HCT116 (cell line): Measurements from ENCODE around the gene CNTNAP2.

Experiments
- CTCF ChIP-seq, 3 experiments: fragments of 200-600 bp in 1 of 3; sonication (generic) in 1 of 3; IDR thresholded peaks in 2 of 3; conservative IDR thresholded peaks in 1 of 3; 2 replicates each; pipeline ENCODE4 v1.5.1; 2012 to 2017; ENCODE audit warnings: low read depth in 2 of 3, low read length in 2 of 3, antibody characterized with exemption in 1 of 3, borderline replicate concordance in 1 of 3, control low read depth in 1 of 3, mild to moderate bottlenecking in 1 of 3, mixed read lengths in 1 of 3, mixed run types in 1 of 3, moderate library complexity in 1 of 3; ENCODE audit not compliant: insufficient read depth in 1 of 3
- ELF1 ChIP-seq: IDR thresholded peaks from 2 replicates; pipeline ENCODE4 v1.6.1; 2012; ENCODE audit warnings: low read depth, borderline replicate concordance
- EZH2 ChIP-seq: fragments of 200-600 bp; sonication (generic); IDR thresholded peaks from 2 replicates; pipeline ENCODE4 v1.6.1; 2017; ENCODE audit warnings: antibody characterized with exemption, mixed run types
- EZH2phosphoT487 ChIP-seq: fragments of 200-600 bp; IDR thresholded peaks from 2 replicates; pipeline ENCODE4 v1.6.1; 2018; ENCODE audit warnings: antibody characterized with exemption, borderline replicate concordance
- MAX ChIP-seq: IDR thresholded peaks from 2 replicates; pipeline ENCODE4 v1.6.1; 2012
- POLR2A ChIP-seq: IDR thresholded peaks from 2 replicates; pipeline ENCODE4 v1.7.0; 2011; ENCODE audit warnings: borderline replicate concordance; ENCODE audit not compliant: insufficient read depth, insufficient read length; ENCODE audit errors: extremely low read depth
- POLR2AphosphoS5 ChIP-seq: IDR thresholded peaks from 2 replicates; pipeline ENCODE4 v1.6.1; 2011; ENCODE audit warnings: mild to moderate bottlenecking, low read depth, low read length, moderate library complexity
- RAD21 ChIP-seq: IDR thresholded peaks from 2 replicates; pipeline ENCODE4 v1.6.1; 2012; ENCODE audit warnings: low read depth, mild to moderate bottlenecking
- SP1 ChIP-seq: IDR thresholded peaks from 2 replicates; pipeline ENCODE4 v1.6.1; 2012; ENCODE audit warnings: low read depth
- TCF7L2 ChIP-seq: IDR thresholded peaks from 2 replicates; pipeline ENCODE4 v1.7.0; 2011; ENCODE audit warnings: borderline replicate concordance, inconsistent platforms; ENCODE audit not compliant: insufficient read depth, insufficient read length; ENCODE audit errors: extremely low read depth
- ZNF274 ChIP-seq: fragments of 200-500 bp; sonication (Bioruptor generic); IDR thresholded peaks from 2 replicates; pipeline ENCODE4 v1.6.1; 2014; ENCODE audit warnings: mild to moderate bottlenecking, low read depth, low read length, inconsistent platforms
- TF ChIP-seq, protein P1 (sequence below): IDR thresholded peaks from 2 replicates; pipeline ENCODE4 v1.6.1; 2011; ENCODE audit warnings: mild to moderate bottlenecking, low read length, moderate library complexity; ENCODE audit not compliant: insufficient replicate concordance; ENCODE audit errors: extremely low read depth
- TF ChIP-seq, protein P2 (sequence below): IDR thresholded peaks from 2 replicates; pipeline ENCODE4 v1.6.1; 2012; ENCODE audit warnings: low read depth

GRCh38 chr7:146331369-146331768 lies 214.8 kb downstream of the CNTNAP2 start:
- TF ChIP-seq EZH2, result no peak
- TF ChIP-seq CTCF (IDR thresholded peaks at IDR 0.05 in 2 of 3, conservative IDR thresholded peaks at IDR 0.05 in 1 of 3; ENCODE audit: borderline replicate concordance in 1 of 3, insufficient read depth in 1 of 3, low read depth in 2 of 3, low read length in 2 of 3), result no peak
- TF ChIP-seq POLR2A, result no peak
- TF ChIP-seq TCF7L2, result no peak
- no peak for TF ChIP-seq MAX
- TF ChIP-seq, protein P1, sequence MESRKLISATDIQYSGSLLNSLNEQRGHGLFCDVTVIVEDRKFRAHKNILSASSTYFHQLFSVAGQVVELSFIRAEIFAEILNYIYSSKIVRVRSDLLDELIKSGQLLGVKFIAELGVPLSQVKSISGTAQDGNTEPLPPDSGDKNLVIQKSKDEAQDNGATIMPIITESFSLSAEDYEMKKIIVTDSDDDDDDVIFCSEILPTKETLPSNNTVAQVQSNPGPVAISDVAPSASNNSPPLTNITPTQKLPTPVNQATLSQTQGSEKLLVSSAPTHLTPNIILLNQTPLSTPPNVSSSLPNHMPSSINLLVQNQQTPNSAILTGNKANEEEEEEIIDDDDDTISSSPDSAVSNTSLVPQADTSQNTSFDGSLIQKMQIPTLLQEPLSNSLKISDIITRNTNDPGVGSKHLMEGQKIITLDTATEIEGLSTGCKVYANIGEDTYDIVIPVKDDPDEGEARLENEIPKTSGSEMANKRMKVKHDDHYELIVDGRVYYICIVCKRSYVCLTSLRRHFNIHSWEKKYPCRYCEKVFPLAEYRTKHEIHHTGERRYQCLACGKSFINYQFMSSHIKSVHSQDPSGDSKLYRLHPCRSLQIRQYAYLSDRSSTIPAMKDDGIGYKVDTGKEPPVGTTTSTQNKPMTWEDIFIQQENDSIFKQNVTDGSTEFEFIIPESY, result no peak
- no peak for TF ChIP-seq ELF1
- TF ChIP-seq RAD21, result no peak
- no peak for TF ChIP-seq EZH2phosphoT487
- TF ChIP-seq POLR2AphosphoS5, result no peak
- TF ChIP-seq, protein P2, sequence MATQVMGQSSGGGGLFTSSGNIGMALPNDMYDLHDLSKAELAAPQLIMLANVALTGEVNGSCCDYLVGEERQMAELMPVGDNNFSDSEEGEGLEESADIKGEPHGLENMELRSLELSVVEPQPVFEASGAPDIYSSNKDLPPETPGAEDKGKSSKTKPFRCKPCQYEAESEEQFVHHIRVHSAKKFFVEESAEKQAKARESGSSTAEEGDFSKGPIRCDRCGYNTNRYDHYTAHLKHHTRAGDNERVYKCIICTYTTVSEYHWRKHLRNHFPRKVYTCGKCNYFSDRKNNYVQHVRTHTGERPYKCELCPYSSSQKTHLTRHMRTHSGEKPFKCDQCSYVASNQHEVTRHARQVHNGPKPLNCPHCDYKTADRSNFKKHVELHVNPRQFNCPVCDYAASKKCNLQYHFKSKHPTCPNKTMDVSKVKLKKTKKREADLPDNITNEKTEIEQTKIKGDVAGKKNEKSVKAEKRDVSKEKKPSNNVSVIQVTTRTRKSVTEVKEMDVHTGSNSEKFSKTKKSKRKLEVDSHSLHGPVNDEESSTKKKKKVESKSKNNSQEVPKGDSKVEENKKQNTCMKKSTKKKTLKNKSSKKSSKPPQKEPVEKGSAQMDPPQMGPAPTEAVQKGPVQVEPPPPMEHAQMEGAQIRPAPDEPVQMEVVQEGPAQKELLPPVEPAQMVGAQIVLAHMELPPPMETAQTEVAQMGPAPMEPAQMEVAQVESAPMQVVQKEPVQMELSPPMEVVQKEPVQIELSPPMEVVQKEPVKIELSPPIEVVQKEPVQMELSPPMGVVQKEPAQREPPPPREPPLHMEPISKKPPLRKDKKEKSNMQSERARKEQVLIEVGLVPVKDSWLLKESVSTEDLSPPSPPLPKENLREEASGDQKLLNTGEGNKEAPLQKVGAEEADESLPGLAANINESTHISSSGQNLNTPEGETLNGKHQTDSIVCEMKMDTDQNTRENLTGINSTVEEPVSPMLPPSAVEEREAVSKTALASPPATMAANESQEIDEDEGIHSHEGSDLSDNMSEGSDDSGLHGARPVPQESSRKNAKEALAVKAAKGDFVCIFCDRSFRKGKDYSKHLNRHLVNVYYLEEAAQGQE, result no peak
- no peak for TF ChIP-seq SP1
- TF ChIP-seq ZNF274, result no peak
